HepG2 (cell line): Measurements from ENCODE around the gene AMZ2. TPM values are rescaled to one million over a fixed set of nuclear protein-coding genes. Genes with fewer than 3 reads are reported as not detected.

Experiments used
- BCL6 ChIP-seq: IDR thresholded peaks from 2 replicates; pipeline ENCODE4 v1.6.1; 2016; ENCODE audit warnings: missing genetic modification reagents, missing compliant biosample characterization
- CC2D1A ChIP-seq: sonication (generic); formaldehyde crosslinking; IDR thresholded peaks from 2 replicates; pipeline ENCODE4 v1.8.1; 2023; ENCODE audit warnings: mild to moderate bottlenecking, missing genetic modification reagents
- KAT8 ChIP-seq: IDR thresholded peaks from 2 replicates; pipeline ENCODE4 v1.6.1; 2016; ENCODE audit warnings: missing genetic modification reagents, missing compliant biosample characterization
- KMT2A ChIP-seq: sonication (generic); formaldehyde crosslinking; IDR thresholded peaks from 2 replicates; pipeline ENCODE4 v1.4.0; 2020; ENCODE audit warnings: missing genetic modification reagents
- RBM22 ChIP-seq: fragments of 200-400 bp; formaldehyde crosslinking; optimal IDR thresholded peaks from 2 replicates; pipeline ENCODE3; 2017; ENCODE audit warnings: mild to moderate bottlenecking, low read length, moderate library complexity
- SMARCC2 ChIP-seq: fragments of 450-650 bp; IDR thresholded peaks from 2 replicates; pipeline ENCODE4 v1.6.1; 2017; ENCODE audit warnings: antibody characterized with exemption, mild to moderate bottlenecking
- XRCC5 ChIP-seq: fragments of 200-400 bp; formaldehyde crosslinking; optimal IDR thresholded peaks from 2 replicates; pipeline ENCODE3; 2017; ENCODE audit warnings: mild to moderate bottlenecking, low read length
- ZNF124 ChIP-seq: sonication (generic); formaldehyde crosslinking; IDR thresholded peaks from 2 replicates; pipeline ENCODE4 v1.4.0; 2020; ENCODE audit warnings: missing genetic modification reagents
- ZNF253 ChIP-seq: sonication (generic); formaldehyde crosslinking; IDR thresholded peaks from 2 replicates; pipeline ENCODE4 v1.8.0; 2022; ENCODE audit warnings: mild to moderate bottlenecking, missing genetic modification reagents, borderline replicate concordance
- polyA plus RNA-seq, 8 experiments: library from polyadenylated mRNA; depleted of rRNA in 3 of 8; stranded (reverse) in 7 of 8; unstranded in 1 of 8; fragments of >200 nt; fragmentation: Illumina TruSeq in 4 of 8; extraction: Trizol in 4 of 8; gene quantifications; 2 replicates each; pipeline versions ENCODE4 v1.2.1 to v1.2.3, GENCODE V29; 2011 to 2016; ENCODE audit warnings: low read depth in 4 of 8, missing spikeins in 1 of 8, mixed read lengths in 1 of 8; ENCODE audit not compliant: insufficient read depth in 1 of 8
- total RNA-seq, 5 experiments: library from RNA; depleted of rRNA; stranded (reverse); fragments of >200 nt; fragmentation: Illumina TruSeq; extraction: Trizol; gene quantifications; 2 replicates each; pipeline ENCODE4 v1.2.3, GENCODE V29; 2016; ENCODE audit warnings: low read depth in 1 of 5
- TF ChIP-seq, protein P1 (sequence below): sonication (generic); formaldehyde crosslinking; IDR thresholded peaks from 2 replicates; pipeline ENCODE4 v1.4.0; 2020; ENCODE audit warnings: missing genetic modification reagents, borderline replicate concordance
- TF ChIP-seq, protein P2 (sequence below): IDR thresholded peaks from 2 replicates; pipeline ENCODE4 v1.6.1; 2016
- TF ChIP-seq, protein P3 (sequence below): IDR thresholded peaks from 2 replicates; pipeline ENCODE4 v1.6.1; 2016; ENCODE audit warnings: low read depth, control low read depth
- TF ChIP-seq, protein P4 (sequence below): sonication (generic); formaldehyde crosslinking; conservative IDR thresholded peaks from 2 replicates; pipeline ENCODE4 v1.8.0; 2022; ENCODE audit warnings: mild to moderate bottlenecking, moderate library complexity, missing genetic modification reagents
- TF ChIP-seq, protein P5 (sequence below): sonication (generic); formaldehyde crosslinking; IDR thresholded peaks from 2 replicates; pipeline ENCODE4 v1.8.0; 2022; ENCODE audit warnings: missing genetic modification reagents, low read depth, mild to moderate bottlenecking, borderline replicate concordance
- TF ChIP-seq, protein P6 (sequence below): sonication (generic); formaldehyde crosslinking; IDR thresholded peaks from 2 replicates; pipeline ENCODE4 v1.8.0; 2022; ENCODE audit warnings: mild to moderate bottlenecking, missing genetic modification reagents, borderline replicate concordance

The AMZ2 gene
- total and polyA plus RNA-seq, 2 of the 13 experiments (the other 11 are each of a cell fraction or from before 2014, with no cell fraction given), result 86.9 to 90.2 TPM

DNA sequence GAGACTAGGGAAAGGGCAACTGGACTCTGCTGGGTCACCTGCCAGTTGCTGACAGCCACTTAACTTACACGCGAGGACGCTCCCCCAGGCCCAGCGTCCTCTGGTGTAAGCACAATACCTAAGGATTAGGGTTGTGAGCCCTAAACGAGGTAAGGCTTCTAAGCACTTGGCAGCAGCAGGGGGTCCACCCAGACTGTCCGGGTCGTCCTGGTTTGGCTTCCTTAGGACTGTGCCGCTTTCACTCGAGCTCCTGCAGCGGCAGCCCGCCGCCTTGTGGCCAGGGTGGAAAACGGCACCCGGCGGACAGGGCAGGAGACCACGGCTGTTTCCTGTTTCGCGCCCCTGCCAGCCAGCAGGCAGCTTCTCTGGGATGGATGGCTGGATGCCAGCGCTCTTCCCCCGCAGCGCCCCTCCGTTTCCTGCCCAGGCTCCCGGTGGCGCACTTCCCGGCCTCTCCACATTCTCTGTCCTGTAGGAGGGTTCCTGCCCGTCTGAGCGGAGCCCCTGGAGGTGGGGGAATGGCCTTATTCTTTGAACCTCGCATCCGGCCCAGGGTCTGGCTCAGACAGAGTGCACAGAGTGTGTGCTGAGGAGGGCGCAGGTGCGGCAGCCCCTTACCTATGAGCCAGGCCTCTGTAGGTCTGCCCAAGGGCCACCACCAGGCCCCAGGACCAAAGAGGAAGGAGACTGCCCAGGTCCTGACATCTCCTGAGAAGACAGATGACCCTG, 47.0 kb upstream of the AMZ2 start (continued):
- TF ChIP-seq, protein P1, sequence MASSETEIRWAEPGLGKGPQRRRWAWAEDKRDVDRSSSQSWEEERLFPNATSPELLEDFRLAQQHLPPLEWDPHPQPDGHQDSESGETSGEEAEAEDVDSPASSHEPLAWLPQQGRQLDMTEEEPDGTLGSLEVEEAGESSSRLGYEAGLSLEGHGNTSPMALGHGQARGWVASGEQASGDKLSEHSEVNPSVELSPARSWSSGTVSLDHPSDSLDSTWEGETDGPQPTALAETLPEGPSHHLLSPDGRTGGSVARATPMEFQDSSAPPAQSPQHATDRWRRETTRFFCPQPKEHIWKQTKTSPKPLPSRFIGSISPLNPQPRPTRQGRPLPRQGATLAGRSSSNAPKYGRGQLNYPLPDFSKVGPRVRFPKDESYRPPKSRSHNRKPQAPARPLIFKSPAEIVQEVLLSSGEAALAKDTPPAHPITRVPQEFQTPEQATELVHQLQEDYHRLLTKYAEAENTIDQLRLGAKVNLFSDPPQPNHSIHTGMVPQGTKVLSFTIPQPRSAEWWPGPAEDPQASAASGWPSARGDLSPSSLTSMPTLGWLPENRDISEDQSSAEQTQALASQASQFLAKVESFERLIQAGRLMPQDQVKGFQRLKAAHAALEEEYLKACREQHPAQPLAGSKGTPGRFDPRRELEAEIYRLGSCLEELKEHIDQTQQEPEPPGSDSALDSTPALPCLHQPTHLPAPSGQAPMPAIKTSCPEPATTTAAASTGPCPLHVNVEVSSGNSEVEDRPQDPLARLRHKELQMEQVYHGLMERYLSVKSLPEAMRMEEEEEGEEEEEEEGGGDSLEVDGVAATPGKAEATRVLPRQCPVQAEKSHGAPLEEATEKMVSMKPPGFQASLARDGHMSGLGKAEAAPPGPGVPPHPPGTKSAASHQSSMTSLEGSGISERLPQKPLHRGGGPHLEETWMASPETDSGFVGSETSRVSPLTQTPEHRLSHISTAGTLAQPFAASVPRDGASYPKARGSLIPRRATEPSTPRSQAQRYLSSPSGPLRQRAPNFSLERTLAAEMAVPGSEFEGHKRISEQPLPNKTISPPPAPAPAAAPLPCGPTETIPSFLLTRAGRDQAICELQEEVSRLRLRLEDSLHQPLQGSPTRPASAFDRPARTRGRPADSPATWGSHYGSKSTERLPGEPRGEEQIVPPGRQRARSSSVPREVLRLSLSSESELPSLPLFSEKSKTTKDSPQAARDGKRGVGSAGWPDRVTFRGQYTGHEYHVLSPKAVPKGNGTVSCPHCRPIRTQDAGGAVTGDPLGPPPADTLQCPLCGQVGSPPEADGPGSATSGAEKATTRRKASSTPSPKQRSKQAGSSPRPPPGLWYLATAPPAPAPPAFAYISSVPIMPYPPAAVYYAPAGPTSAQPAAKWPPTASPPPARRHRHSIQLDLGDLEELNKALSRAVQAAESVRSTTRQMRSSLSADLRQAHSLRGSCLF (CRISPR knock-in tag), result no peak
- no peak for TF ChIP-seq ZNF253 (CRISPR knock-in tag)
- TF ChIP-seq RBM22, result no peak
- TF ChIP-seq SMARCC2, result no peak
- TF ChIP-seq, protein P2, sequence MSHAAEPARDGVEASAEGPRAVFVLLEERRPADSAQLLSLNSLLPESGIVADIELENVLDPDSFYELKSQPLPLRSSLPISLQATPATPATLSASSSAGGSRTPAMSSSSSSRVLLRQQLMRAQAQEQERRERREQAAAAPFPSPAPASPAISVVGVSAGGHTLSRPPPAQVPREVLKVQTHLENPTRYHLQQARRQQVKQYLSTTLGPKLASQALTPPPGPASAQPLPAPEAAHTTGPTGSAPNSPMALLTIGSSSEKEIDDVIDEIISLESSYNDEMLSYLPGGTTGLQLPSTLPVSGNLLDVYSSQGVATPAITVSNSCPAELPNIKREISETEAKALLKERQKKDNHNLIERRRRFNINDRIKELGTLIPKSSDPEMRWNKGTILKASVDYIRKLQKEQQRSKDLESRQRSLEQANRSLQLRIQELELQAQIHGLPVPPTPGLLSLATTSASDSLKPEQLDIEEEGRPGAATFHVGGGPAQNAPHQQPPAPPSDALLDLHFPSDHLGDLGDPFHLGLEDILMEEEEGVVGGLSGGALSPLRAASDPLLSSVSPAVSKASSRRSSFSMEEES, result 0 out of 2 replicates have a peak, but pooled peaks have one; percentile 40
- TF ChIP-seq, protein P3, sequence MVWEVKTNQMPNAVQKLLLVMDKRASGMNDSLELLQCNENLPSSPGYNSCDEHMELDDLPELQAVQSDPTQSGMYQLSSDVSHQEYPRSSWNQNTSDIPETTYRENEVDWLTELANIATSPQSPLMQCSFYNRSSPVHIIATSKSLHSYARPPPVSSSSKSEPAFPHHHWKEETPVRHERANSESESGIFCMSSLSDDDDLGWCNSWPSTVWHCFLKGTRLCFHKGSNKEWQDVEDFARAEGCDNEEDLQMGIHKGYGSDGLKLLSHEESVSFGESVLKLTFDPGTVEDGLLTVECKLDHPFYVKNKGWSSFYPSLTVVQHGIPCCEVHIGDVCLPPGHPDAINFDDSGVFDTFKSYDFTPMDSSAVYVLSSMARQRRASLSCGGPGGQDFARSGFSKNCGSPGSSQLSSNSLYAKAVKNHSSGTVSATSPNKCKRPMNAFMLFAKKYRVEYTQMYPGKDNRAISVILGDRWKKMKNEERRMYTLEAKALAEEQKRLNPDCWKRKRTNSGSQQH (CRISPR knock-in tag), result peak; percentile 78; the same call in 1 of the 2 replicates
- TF ChIP-seq, protein P4, sequence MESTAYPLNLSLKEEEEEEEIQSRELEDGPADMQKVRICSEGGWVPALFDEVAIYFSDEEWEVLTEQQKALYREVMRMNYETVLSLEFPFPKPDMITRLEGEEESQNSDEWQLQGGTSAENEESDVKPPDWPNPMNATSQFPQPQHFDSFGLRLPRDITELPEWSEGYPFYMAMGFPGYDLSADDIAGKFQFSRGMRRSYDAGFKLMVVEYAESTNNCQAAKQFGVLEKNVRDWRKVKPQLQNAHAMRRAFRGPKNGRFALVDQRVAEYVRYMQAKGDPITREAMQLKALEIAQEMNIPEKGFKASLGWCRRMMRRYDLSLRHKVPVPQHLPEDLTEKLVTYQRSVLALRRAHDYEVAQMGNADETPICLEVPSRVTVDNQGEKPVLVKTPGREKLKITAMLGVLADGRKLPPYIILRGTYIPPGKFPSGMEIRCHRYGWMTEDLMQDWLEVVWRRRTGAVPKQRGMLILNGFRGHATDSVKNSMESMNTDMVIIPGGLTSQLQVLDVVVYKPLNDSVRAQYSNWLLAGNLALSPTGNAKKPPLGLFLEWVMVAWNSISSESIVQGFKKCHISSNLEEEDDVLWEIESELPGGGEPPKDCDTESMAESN (CRISPR knock-in tag), result peak; percentile 88; the same call in 1 of the 2 replicates
- TF ChIP-seq, protein P5, sequence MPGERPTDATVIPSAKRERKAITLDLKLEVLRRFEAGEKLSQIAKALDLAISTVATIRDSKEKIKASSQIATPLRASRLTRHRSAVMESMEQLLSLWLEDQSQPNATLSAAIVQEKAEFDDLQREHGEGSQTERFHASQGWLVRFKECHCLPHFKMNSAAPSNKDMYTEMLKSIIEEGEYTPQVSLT (CRISPR knock-in tag), result no peak
- 0 out of 2 replicates have a peak, but pooled peaks have one; percentile 77 for TF ChIP-seq CC2D1A (CRISPR knock-in tag)
- peak; percentile 53; the same call in 1 of the 2 replicates for TF ChIP-seq KAT8
- TF ChIP-seq, protein P6, sequence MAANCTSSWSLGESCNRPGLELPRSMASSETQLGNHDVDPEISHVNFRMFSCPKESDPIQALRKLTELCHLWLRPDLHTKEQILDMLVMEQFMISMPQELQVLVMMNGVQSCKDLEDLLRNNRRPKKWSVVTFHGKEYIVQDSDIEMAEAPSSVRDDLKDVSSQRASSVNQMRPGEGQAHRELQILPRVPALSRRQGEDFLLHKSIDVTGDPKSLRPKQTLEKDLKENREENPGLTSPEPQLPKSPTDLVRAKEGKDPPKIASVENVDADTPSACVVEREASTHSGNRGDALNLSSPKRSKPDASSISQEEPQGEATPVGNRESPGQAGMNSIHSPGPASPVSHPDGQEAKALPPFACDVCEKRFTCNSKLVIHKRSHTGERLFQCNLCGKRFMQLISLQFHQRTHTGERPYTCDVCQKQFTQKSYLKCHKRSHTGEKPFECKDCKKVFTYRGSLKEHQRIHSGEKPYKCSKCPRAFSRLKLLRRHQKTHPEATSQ (CRISPR knock-in tag), result no peak
- TF ChIP-seq ZNF124 (CRISPR knock-in tag), result peak; percentile 74
- TF ChIP-seq XRCC5, result peak; percentile 90
- TF ChIP-seq KMT2A, result peak; percentile 51; the same call in 1 of the 2 replicates
- peak; percentile 56; the same call in 1 of the 2 replicates for TF ChIP-seq BCL6 (CRISPR knock-in tag)
